Left renal pelvis (tissue), 4 donors: ENCODE results near the gene EFNB3. TPM values are rescaled to one million over a fixed set of nuclear protein-coding genes. Genes with fewer than 3 reads are reported as not detected.
A peak's percentile ranks its signal among the peaks of the same experiment; 100 is the strongest.

Experiments
- DNase-seq, 4 donors: peaks; one replicate each; pipeline ENCODE4 v3.0.0-alpha.2; 2013; ENCODE audit warnings: low read depth in 4 of 4, low spot score in 3 of 4
- polyA plus RNA-seq, 4 donors: library from polyadenylated mRNA; unstranded; fragments of 120-200 nt; gene quantifications; one replicate each; pipeline ENCODE4 v1.2.1, GENCODE V29; 2013; ENCODE audit not compliant: insufficient read length in 4 of 4

Gene EFNB3
- polyA plus RNA-seq, 4 donors = 19.8 to 32.6 (median 23.4) TPM

- no peak for DNase-seq
Measured at GRCh38 chr17:7697828-7698588, 7.0 kb upstream of the EFNB3 start.

DNA sequence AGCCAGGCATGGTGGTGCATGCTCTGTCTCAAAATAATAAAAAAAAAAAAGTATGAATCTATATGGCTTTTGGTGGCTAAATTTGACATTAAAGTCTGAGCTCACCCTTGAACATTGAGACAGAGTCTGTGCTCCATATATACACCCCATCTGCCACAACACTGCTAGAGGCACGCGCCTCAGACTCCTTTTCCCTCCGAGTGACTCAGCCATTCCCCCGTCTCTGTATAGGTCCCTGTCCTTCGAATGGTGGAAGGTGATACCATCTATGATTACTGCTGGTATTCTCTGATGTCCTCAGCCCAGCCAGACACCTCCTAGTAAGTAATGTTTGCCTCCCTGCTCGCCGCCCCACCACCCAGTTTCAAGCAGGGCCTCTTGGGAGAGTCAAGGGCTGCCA, 4.5 kb upstream of the EFNB3 start:
- DNase-seq = no peak

DNA sequence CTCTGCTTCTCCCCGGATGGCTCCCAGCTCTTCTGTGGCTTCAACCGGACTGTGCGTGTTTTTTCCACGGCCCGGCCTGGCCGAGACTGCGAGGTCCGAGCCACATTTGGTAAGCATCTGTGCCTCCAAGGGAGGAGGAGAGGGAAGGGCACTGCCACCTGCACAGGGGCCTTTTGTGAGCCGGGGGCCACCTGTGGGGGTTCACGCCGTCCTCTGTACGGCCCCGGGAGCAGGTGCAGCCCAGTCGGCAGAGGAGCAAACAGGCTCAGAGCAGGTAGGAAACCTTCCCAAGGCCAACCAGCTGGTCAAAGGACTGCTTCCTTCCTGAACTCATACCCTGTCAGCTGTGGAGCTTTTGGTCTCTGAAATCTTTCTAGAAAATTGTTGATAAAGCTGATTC, 3.3 kb upstream of the EFNB3 start:
- DNase-seq = no peak

DNA sequence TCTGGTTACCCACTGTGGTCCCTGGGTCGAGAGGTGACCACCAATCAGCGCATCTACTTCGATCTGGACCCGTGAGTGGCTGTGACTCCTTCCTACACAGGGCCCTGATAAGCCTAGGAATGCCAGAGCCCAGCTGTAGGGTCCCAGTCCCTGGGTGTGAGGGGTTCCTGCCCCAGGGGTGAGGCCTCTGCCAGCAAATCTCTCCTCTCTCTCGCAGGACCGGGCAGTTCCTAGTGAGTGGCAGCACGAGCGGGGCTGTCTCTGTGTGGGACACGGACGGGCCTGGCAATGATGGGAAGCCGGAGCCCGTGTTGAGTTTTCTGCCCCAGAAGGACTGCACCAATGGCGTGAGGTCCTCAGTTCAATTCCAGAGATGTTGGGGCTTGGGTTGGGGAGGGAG, 2.2 kb upstream of the EFNB3 start:
- no peak for DNase-seq

- DNase-seq = peak in 2 of 4 donors; percentile 73 to 83
Measured at GRCh38 chr17:7703584-7704479, 1.2 kb upstream of the EFNB3 start.

DNA sequence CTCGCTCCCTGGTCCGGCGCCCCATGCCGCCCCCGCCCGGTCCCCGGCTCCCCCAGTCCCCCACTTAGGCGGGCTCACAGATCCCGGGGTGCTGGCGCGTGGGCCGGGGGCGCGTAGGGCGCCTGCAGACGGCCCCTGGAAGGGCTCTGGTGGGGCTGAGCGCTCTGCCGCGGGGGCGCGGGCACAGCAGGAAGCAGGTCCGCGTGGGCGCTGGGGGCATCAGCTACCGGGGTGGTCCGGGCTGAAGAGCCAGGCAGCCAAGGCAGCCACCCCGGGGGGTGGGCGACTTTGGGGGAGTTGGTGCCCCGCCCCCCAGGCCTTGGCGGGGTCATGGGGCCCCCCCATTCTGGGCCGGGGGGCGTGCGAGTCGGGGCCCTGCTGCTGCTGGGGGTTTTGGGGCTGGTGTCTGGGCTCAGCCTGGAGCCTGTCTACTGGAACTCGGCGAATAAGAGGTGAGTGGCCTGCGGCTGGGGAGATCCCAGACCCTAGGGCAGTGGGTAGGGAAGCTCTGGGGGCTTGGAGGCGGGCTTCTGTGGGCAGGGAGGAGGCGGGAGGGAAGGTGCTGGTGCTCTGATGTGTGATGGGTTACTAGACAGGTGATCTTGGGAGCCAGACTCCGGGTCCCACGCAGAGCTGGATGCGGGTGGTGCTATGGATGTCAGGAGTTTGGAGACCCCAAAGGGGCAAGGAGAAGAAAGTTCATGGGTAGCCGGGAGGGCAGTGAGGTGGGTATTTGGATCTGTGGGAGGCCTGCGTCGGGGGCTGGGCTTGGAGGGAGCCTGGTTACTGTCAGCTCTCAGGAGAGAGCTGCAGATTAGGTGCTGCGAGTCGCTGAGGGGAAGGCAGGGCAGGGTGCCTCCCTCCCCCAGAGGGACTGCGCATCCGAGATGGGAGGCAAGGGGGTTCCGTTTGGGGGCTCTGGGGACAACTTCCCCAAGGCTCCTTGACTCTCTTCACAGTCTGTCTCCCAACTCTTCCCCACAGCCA, 560 bp downstream of the EFNB3 start:
- no peak for DNase-seq

GRCh38 chr17:7706631-7707354, 1.8 kb downstream of the EFNB3 start:
- DNase-seq = no peak

DNA sequence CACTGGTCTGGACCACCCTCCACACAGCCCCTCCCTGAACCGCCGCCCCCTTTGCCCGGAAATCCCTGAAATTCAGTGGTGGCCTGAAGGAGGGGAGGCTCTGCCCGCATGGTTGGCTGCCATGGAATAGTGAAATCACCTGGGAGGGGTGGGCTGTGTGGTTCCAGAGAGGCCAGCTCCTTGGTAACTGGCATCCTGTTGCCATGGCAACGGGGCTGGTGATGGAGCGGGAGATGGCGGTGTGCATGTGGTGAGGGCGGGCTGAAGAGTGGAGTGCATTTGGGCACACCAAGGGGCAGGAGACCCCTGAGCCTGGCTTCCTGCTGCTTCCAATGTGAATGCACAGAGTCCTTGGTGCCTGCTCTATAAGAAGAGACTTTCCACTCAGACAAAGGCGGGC, 2.4 kb downstream of the EFNB3 start:
- DNase-seq = no peak

DNA sequence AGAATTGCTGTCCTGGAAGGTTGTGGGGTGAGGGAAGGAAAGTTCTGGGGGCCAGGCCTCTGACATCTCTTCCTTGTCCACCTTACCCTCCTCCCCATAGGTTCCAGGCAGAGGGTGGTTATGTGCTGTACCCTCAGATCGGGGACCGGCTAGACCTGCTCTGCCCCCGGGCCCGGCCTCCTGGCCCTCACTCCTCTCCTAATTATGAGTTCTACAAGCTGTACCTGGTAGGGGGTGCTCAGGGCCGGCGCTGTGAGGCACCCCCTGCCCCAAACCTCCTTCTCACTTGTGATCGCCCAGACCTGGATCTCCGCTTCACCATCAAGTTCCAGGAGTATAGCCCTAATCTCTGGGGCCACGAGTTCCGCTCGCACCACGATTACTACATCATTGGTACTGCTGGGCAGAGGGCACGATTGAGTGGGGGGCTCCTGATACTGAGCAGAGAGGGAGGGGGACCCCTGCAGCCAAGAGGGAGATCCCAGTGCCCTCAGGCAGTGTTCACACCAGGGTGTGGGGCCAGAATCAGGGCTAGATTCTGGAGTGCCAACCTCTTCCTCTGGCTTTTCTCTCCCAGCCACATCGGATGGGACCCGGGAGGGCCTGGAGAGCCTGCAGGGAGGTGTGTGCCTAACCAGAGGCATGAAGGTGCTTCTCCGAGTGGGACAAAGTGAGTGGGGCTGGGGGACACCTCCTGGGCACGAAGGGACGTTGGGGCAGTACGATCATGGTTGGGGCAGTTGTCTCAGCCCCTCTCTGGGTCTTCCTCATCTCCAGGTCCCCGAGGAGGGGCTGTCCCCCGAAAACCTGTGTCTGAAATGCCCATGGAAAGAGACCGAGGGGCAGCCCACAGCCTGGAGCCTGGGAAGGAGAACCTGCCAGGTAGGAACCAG, 3.1 kb downstream of the EFNB3 start:
- no peak for DNase-seq

GRCh38 chr17:7709031-7709430, 4.0 kb downstream of the EFNB3 start:
- DNase-seq = no peak

- DNase-seq = no peak
Measured at GRCh38 chr17:7710301-7710700, 5.3 kb downstream of the EFNB3 start.

DNA sequence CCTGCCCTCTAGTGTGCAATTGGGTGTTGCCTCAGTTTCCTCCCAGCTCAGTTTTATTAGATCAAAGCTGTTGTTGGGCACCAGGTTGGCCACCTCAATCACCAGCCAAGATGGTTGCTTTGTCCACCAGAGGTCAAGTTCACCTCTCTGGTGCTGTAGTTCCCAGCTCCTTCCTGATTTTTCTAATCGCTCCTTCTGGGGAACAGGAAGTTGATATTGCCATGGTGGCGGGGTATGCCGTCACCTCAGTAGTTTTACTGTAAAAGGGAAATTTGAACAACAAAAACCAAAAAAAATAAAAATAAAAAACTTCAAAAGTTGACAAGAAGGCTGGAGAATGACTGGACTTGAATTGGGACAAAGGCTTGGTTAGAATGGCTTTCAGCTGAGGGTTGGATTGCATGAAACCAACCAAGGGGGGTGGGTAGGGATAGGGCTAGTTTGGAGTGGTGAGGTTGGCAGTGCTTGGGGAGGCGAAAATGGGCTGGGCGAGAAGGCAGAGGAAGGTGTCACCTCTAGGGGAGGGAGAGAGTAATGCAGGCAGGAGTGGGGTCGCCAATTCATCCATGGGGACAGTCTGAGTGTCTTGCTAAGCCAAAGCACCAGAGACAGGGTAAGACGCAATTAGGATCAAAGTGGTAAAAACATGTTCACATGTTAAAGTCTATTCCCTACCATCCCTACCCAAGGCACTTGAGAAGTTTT, 6.2 kb downstream of the EFNB3 start:
- DNase-seq = no peak

GRCh38 chr17:7712111-7712771, 7.2 kb downstream of the EFNB3 start:
- DNase-seq = no peak

DNA sequence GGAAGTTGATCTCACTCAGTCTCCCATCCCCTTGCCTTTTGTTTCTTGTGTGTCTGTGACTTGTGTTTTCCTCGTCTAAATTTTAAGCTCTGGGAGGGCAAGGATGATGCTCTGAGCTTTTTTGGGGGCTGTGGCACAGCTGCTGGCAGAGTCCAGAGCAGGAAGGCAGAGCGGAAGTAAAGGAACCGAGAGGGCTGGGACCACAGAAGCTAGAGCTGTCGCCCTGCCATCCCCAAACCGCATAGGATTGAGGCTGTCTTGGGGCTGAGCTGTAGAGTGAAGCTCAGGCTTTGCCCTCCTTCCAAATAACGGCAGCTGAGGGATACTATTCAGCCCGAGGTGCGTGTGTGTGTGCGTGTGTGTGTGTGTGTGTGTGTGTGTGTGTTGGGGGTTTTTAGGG, 8.8 kb downstream of the EFNB3 start:
- DNase-seq = no peak

DNA sequence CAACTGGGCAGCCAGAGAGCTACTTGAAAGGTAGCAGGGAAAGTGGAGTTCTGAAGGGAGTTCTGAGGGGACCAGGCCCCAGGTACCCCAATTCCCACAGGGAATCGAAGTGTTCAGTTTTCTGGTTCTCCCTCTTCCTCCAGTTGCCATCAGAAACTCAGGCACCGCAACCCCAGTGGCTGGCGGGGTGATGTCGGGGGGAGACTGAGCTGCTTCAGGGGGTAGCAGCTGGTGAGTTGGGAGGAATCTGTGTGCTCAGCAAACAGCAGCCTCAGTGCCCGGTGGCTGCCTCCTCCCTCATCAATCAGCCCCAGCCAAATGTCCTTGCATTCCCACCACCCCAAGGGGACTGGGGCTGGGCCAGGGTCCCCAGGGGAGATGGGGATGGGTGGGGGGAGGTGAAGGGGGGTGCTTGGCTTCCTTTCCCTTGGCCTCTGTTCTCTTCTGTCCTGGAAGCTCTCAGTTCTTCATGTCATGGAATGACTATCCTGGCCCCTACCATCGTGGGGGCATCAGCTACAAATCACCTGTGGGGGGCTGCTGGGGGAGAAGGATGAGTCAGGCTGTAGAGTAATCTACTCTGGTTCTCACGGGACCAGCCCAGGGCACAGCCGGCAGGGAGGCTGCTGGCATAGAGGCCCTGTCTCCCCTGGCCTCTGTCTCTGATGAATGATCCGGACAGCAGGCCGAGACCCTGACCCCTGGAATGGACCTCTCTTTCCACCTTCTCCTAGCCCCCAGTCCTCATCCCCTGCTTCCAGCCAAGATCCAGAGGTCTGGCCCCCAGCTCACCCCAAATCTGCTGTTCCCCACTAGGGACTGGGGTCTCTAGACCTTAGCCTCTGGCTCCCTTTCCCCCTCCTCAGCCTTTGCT, 10.0 kb downstream of the EFNB3 start:
- DNase-seq = no peak

- DNase-seq = no peak
Measured at GRCh38 chr17:7715936-7716886, 11.2 kb downstream of the EFNB3 start.
